DMS79 (cell line): ENCODE results near the gene RNF166.

Experiments
- DNase-seq: peaks from one replicate; lab custom pipeline; 2025; lab: John Stamatoyannopoulos, UW

The RNF166 gene

DNA sequence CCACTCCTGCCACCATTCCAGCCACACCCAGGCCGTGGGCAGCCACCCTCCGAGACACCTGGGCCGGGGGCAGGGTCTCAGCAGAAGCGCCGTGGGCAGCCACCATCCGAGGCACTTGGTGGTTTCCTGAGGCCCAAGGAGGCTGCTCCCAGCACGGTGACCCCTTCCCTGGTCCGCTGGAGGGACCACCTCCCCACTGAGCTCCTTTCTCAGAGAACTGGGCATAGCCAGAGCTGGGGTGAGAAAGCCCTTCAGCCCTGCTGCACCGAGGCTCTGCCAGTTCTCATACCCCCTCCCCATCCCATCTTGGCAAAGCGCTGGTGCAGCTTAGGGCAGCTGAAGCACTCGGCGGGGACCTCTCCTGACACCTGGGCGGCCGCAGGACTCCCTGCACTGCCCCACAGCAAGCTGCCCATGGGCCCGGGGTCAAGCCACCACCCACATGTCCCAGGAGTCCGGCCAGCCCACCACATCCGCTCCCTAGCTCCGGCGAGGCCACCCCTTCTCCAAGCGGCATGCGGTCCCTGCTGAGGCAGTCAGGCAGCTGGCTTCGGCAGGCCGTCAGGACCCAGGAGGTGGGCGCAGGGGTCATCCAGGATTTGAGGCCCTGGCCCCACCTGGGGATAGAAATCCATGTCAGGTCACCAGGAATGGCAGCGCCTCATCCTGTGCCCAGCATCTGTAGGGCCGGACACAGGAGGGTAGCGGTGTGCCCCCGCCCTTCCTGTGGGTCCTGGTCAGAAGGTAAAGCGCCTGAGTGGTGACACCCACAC lies 54.0 kb downstream of the RNF166 start:
- DNase-seq: no peak

- no peak for DNase-seq
Measured at GRCh38 chr16:88651276-88651988, 54.8 kb downstream of the RNF166 start.

DNA sequence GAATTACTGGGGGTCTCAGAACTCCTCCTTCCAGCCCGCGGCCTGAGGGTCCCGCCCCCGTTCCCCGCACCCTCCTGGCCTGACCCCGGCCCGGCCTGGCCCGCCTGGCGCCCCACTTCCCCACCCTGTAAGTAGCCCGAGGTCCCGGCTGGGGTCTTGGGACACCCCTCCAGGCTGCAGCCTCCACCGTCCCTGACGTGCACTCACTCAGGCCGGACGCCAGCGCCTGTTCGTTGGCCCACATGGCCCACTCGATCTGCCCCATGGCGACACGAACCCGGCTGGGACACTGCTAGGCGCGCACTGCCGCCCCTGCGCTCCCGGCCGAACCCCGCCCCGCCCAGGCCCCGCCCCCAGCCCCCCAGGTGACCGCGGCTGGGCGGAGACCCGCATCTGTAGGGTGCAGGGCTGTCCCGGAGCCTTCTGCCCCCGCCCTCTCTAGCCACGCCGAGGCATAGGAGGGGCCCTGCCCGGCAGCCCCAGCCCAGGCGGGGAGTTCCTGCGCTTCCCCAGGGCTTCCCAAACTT lies 55.4 kb downstream of the RNF166 start, which contains the start of gene CYBA:
Gene CYBA, minus strand, starts transcription at position 305 of the 527 bp plus-strand sequence. Its CDS starts 40 bp downstream, at position 265.
- peak; percentile 16 for DNase-seq

DNA sequence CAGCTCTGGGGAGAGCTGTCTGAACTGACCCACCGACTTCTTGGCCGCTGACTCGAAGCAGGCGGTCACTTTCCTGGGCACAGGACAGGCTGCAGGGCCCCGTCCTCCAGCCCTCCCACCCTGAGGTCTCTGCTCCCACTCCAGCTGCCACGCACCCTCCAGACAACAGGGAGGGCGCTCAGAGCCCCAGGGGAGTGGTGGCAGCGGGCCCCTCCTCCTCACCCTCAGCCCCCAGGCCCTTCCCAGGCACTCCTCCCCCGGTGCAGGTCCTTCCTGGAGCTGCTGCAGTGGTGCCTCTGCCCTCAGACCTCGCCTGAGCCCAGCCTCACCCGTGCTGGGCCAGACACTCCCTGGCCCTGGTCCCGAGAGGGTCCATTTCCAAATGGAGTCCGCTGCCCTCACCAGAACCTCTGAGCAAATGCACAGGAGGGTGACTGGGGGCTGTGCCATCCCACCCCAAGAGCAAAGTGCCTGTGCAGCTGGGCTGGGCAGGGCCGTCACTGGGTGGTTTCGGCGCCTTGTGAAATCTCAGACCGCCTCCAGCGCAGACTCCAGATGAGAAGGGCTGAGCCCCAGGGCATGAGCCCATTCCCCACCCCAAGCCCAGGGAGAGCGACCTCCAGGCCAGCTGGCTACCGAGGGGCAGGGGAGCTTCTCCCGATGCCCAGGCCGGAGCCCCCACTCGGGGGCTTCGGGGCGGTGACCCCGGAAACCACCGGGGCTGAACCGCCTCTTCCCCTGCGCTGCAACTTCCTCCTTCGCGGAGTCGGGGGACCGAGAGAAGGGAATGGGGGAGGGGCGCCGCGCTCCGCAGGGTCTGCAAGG lies 56.1 kb downstream of the RNF166 start:
- DNase-seq: no peak

- DNase-seq: no peak
Measured at GRCh38 chr16:88649195-88649923, 56.8 kb downstream of the RNF166 start.

- no peak for DNase-seq
Measured at GRCh38 chr16:88647178-88648070, 58.8 kb downstream of the RNF166 start.
